Retinal pigment epithelial cell (primary cell): ENCODE measurements around the gene ATRNL1.
"Not testable (repeated sequence)": the region's sequence is repeated elsewhere in the genome, so short reads cannot be mapped to it uniquely, and the experiment has no call there.

Experiments
- DNase-seq: peaks from one replicate; pipeline ENCODE4 v3.0.0-alpha.2; 2010; ENCODE audit warnings: low read depth
- H3K4me3 ChIP-seq: 2 replicates; pipeline ENCODE4 v1.5.1; 2011; ENCODE audit warnings: mild to moderate bottlenecking, low read length, control low read depth, moderate library complexity
- TF ChIP-seq, protein P1 (sequence below): conservative IDR thresholded peaks from 2 replicates; pipeline ENCODE4 v1.5.1; 2011; ENCODE audit warnings: low read depth, low read length, control low read depth, inconsistent platforms

The ATRNL1 gene

GRCh38 chr10:115727129-115727528 lies 634.0 kb downstream of the ATRNL1 start:
- no peak for DNase-seq
- TF ChIP-seq, protein P1, sequence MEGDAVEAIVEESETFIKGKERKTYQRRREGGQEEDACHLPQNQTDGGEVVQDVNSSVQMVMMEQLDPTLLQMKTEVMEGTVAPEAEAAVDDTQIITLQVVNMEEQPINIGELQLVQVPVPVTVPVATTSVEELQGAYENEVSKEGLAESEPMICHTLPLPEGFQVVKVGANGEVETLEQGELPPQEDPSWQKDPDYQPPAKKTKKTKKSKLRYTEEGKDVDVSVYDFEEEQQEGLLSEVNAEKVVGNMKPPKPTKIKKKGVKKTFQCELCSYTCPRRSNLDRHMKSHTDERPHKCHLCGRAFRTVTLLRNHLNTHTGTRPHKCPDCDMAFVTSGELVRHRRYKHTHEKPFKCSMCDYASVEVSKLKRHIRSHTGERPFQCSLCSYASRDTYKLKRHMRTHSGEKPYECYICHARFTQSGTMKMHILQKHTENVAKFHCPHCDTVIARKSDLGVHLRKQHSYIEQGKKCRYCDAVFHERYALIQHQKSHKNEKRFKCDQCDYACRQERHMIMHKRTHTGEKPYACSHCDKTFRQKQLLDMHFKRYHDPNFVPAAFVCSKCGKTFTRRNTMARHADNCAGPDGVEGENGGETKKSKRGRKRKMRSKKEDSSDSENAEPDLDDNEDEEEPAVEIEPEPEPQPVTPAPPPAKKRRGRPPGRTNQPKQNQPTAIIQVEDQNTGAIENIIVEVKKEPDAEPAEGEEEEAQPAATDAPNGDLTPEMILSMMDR, result no peak
- no peak overlapping the region for H3K4me3 ChIP-seq

DNA sequence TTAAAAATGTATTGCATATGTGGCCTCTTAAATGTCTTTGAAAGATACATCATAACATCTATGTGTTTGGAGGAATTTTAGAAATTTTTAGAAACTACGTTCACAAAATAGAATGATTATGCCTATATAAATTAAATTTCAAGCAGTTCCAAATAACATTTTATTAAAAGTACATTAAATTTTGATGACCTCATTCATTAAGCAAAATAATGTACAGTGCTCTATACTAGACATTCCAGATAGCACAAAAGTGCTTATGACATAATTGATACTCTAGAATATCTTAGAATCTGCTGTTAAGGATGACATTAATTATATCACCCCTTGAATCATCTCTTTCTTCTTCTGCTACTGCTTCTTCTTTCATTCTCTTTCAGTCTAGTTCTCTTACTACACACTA lies 650.9 kb downstream of the ATRNL1 start:
- DNase-seq, result no peak
- TF ChIP-seq, protein P1, result no peak
- H3K4me3 ChIP-seq, result no peak overlapping the region

- TF ChIP-seq, protein P1, result no peak
- no peak for DNase-seq
- H3K4me3 ChIP-seq, result no peak overlapping the region
These were observed 652.8 kb downstream of the ATRNL1 start for GRCh38 chr10:115745943-115746342.

DNA sequence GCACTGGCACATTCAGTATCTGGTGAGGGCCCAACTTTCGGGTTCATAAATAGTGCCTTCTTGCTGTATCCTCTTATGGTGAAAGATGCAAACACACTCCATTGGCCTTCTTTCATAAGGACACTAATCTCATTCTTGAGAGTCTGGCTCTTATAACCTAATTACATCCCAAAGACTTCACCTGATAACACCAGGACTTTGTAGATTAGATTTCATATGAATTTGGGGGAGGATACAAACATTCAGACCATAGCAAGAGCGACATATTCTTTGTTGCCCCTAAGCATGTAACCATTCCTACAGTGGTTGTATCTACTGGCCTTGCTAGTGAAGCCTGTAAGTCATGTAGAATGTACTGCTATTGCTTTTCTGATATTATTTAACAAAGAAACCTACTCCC lies 654.6 kb downstream of the ATRNL1 start:
- TF ChIP-seq, protein P1, result no peak
- no peak for DNase-seq
- H3K4me3 ChIP-seq, result no peak overlapping the region

DNA sequence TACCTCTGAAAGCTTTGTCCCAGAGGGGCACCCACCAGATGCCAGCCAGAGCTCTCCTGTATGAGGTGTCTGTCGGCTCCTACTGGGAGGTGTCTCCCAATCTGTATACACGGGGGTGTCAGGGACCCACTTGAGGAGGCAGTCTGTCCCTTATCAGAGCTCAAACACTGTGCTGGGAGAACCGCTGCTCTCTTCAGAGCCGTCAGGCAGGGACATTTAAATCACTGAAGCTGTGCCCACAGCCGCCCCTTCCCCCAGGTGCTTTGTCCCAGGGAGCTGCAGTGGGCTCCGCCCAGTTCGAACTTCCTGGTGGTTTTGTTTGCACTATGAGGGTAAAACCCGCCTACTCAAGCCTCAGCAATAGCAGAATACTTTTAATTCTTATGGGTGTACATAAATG lies 665.3 kb downstream of the ATRNL1 start:
- not testable (repeated sequence) for H3K4me3 ChIP-seq, DNase-seq

- DNase-seq, result no peak
- TF ChIP-seq, protein P1, result no peak
- H3K4me3 ChIP-seq, result no peak overlapping the region
These were observed 667.0 kb downstream of the ATRNL1 start for GRCh38 chr10:115760131-115760530.

- H3K4me3 ChIP-seq, result no peak overlapping the region
- TF ChIP-seq, protein P1, result no peak
- no peak for DNase-seq
These were observed 668.0 kb downstream of the ATRNL1 start for GRCh38 chr10:115761166-115761565.

- H3K4me3 ChIP-seq, result no peak overlapping the region
- DNase-seq, result peak; percentile 42
- TF ChIP-seq, protein P1, result no peak
These were observed 668.9 kb downstream of the ATRNL1 start for GRCh38 chr10:115762029-115762428.
